RKO (cell line): ENCODE results near the gene MYEOV.

Source experiments
- DNase-seq: peaks from one replicate; pipeline ENCODE4 v3.0.0-alpha.2; 2016; ENCODE audit warnings: low spot score

Gene MYEOV

GRCh38 chr11:69319255-69320106, 25.5 kb downstream of the MYEOV start:
- no peak for DNase-seq

- DNase-seq, result no peak
Measured at GRCh38 chr11:69320326-69320725, 26.4 kb downstream of the MYEOV start.

GRCh38 chr11:69320756-69321741, 27.1 kb downstream of the MYEOV start:
- DNase-seq, result no peak

GRCh38 chr11:69321877-69322361, 28.0 kb downstream of the MYEOV start:
- peak; percentile 92 for DNase-seq

DNA sequence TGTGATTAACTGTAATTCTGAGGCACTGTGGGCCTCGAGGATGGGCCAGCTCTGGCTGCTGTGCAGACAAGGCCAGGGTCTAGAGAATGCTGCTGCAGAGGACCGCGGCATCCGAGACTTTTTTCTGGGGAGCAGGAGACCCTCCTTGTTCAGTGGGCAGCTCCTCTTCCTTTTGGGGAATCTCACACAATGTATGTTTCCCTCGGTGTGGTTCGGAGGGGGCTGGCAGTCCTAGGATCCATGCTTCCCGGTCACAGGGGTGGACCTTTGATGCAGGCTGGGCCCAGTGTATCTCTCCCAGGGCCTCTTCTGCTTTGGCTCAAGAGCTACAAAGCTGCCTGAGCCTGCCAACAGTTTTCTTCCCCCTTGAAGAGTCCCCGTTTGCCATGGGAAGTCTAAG, 31.5 kb downstream of the MYEOV start:
- DNase-seq, result no peak

DNA sequence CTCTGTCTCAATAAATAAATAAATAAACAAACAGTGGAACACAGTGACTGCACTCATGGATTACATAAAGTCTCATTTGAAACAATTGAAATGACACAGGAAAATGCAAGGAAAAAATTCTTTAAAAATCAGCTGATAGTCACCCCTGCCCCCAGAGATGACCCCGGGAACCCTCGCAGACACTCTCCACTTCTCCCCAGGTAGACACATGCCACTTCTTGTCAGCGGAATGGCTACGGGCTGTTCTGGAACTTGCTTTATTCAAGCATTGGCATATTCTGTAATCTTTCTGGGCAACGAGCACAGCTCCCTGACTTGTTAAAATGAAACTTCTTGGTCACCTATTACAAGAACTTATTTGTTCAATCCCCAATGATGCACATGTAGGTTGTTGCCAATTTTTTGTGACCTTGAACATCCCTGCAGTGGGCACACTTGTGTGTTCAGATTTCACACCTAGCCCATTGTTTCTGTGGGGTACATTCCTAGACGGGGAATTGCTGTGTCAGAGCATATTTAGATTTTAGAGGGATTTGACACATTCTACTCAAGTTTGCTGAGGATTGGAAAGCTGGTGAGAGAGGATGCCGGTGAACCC, 32.8 kb downstream of the MYEOV start:
- DNase-seq, result no peak

- no peak for DNase-seq
Measured at GRCh38 chr11:69327741-69328191, 33.8 kb downstream of the MYEOV start.

DNA sequence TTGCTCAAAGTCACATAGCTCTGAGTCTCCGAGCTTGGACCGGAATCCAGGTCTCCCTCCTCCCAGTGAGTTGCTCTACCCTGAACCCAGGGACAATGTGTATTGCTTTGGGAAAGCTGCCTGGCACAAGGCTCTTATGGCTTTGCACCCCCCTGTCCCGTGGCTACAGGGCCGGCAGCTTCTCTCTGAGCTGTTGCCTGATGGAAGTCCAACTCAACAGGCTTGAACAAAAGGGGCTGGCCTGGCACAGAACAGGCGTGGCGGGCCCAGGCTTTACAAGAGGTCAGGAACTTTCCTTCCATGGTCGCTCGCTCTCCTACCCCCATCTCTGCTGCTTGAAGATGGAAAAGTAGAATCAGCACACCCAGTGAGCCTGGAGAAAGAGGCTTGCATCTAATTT, 34.3 kb downstream of the MYEOV start:
- DNase-seq, result no peak

DNA sequence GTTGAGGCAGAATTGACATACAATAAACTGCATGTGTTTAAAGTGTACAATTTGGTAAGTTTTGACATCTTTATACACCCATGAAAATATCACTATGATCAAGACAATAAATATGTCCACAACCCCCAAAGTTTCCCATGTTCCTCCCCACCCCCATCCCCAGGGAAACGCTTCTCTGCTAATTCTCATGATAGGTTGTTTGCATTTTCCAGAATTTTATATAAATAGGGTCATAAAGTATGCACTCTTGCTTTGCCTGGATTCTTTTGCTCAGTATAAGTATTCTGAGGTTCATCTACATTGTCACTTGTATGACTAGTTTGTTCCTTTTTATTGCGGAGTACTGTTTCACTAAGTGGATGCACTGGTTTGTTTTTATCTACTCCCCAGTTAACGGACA, 35.6 kb downstream of the MYEOV start:
- no peak for DNase-seq

GRCh38 chr11:69330330-69330729, 36.4 kb downstream of the MYEOV start:
- DNase-seq, result no peak

DNA sequence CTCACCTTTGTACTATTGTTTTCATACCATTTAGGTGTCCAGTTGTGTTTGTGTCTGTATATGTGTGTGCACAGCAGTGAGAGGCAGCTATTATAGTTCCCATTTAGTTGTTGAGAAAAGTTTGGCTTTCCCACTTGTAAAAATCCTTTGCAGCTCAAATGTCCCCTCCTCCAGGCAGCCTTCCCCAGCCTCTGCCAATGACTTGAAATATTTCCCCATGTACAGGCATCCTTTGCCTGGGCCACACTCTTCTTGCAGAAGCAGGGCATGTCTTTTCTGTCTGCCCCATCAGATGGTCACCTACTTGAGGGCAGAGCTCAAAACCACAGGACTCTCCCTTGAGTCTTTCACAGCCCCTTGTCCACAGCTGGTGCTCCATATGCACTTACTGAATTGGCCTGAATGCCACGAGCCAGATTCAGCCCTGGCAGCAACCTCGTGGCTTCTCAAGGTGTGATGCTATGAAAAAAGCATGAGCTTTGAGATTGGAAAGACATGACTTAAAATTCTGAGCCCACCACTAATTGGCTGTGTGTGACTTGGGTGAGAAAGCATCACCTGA, 39.3 kb downstream of the MYEOV start:
- no peak for DNase-seq

DNA sequence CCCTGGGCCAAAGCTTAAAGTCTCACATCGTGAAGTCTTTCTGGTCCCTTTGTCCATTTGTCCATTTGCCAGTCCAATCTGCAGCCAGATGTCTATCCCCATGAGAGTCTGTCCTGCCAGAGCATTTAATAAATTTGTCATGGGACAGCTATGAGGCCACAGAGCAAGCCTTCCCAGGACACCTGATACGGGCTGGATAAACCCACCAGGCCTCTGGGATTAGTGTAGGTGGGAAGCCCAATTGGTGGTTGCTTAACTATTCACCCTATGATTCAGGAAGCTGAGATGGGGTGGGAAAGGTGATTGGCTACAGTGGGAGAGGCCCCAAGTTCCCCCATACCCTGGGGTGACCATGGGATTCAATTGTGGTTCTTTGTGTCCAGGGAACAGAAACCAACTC, 39.9 kb downstream of the MYEOV start:
- DNase-seq, result no peak

- no peak for DNase-seq
Measured at GRCh38 chr11:69335007-69335780, 41.2 kb downstream of the MYEOV start.

- DNase-seq, result no peak
Measured at GRCh38 chr11:69335781-69336405, 41.9 kb downstream of the MYEOV start.

- DNase-seq, result no peak
Measured at GRCh38 chr11:69337211-69337721, 43.3 kb downstream of the MYEOV start.

DNA sequence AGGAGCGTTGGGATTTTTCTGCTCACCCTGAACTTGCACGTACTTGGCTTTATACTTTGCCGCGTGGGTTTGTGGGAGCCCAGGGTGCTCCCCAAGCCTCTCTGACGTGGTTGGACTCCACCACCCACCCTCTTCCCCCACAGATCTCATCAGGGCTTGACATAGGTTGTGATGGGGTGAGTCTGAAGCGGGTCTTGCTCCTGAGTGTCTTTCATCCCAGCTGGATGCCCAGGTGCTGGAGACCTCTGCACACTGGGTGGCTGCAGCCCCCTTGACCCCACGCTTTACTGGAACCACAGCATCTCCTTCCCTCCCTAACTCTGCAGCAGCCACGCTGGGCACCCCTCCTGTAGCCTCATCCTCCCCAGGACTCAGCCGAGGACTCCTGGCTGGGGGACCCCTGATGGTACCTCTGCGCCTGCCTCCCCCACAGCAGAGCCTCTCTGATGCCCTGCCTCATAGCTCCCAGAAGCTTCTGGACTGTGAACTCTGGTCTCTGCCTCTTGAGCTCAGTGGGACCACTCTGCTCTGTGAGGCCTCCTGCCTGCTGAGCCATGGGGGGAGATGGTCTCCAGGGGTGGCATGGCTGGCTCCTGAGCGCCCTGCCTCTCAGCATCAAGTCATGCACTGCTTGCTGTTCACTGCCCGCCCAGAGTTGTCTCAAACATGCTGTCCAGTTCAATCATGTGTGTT, 45.2 kb downstream of the MYEOV start:
- no peak for DNase-seq

DNA sequence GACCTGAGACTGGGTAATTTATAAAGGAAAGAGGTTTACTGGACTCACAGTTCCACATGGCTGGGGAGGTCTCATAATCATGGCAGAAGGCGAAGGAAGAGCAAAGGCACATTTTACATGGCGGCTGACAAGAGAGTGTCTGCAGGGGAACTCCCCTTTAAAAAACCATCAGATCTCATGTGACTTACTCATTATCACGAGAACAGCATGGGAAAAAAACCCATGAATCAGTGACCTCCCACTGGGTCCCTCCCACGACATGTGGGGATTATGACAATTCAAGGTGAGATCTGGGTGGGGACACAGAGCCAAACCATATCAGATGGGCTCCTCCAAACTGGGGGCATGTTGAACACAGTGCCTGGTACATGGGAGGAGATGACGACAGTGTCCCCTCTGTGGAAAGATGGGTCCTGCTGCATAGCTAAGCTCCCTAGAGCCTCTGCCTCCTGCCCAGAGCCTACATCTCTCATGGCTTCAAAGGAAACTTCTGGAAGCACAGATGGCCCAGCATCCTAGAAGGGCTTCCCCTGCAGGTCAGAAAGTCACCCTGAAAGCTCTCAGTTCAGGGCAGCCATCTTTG, 46.1 kb downstream of the MYEOV start:
- no peak for DNase-seq

GRCh38 chr11:69342588-69343330, 48.8 kb downstream of the MYEOV start:
- DNase-seq, result no peak
